Thoracic aorta (tissue), 2 donors: Measurements from ENCODE around the gene DAG1. TPM values are rescaled to one million over a fixed set of nuclear protein-coding genes. Genes with fewer than 3 reads are reported as not detected.

Experiments
- ATAC-seq: fragments of 150-250 bp; one replicate; pipeline ENCODE4 v1.8.0; 2017; ENCODE audit warnings: low read depth; ENCODE audit not compliant: insufficient number of reproducible peaks, low FRiP score
- DNase-seq: peaks from one replicate; pipeline ENCODE4 v3.0.0-alpha.2; 2020; ENCODE audit warnings: low spot score
- H3K27ac ChIP-seq, 2 donors: fragments of 200-600 bp; sonication (generic); 1 replicate in 1 of 2; 2 replicates in 1 of 2; pipeline ENCODE4 v1.5.1; 2016; ENCODE audit warnings: mild to moderate bottlenecking in 2 of 2, moderate library complexity in 2 of 2
- H3K27me3 ChIP-seq: fragments of 200-600 bp; sonication (generic); replicated peaks from 2 replicates; pipeline ENCODE4 v1.6.0; 2016; ENCODE audit warnings: mild to moderate bottlenecking; ENCODE audit not compliant: insufficient read depth
- H3K36me3 ChIP-seq: fragments of 200-600 bp; sonication (generic); one replicate; pipeline ENCODE4 v1.5.1; 2016
- H3K4me1 ChIP-seq, 2 donors: fragments of 200-600 bp; sonication (generic); 1 replicate in 1 of 2; 2 replicates in 1 of 2; pipeline versions ENCODE4 v1.5.1 to v1.6.0; 2016; ENCODE audit warnings: low read depth in 2 of 2, mild to moderate bottlenecking in 1 of 2; ENCODE audit not compliant: control insufficient read depth in 1 of 2
- H3K4me3 ChIP-seq: fragments of 200-600 bp; sonication (generic); 2 replicates; pipeline ENCODE4 v1.5.1; 2016; ENCODE audit warnings: mild to moderate bottlenecking
- H3K9me3 ChIP-seq: fragments of 200-600 bp; sonication (generic); 2 replicates; pipeline ENCODE4 v1.5.1; 2016
- total RNA-seq, 2 donors: library from RNA; depleted of rRNA; stranded (reverse); fragments of >200 nt; gene quantifications; one replicate each; pipeline versions ENCODE4 v1.1.0 to v1.2.3, GENCODE V29; 2016
- TF ChIP-seq, protein P1 (sequence below): fragments of 200-600 bp; sonication (generic); IDR thresholded peaks from one replicate; pipeline ENCODE4 v1.5.1; 2019; ENCODE audit warnings: antibody characterized with exemption

Gene DAG1
- total RNA-seq, 2 donors from 2014 or later: 71.9 to 171 TPM

DNA sequence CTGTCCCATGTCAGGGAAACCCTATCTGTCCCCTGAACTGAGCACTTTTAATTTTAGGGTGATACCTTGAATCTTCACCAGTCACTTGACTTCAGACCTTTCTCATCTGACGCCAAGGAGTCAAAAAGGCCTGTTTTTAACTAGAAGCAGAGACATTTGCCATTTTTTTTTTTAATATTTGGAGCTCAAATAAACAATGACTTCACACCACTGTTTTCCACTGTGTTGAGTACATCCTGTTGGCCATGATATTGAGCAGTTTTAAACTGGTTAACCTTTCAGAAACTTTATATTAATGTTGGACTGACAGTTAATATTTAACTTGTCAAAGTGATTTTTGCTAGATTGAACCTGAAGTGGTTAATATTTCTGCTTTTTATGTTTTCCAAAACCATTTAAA is 28.2 kb downstream of the DAG1 start:
- ATAC-seq (no peak), DNase-seq (no peak)
- H3K4me1 ChIP-seq: peaks cover 30 to 66% of the 10 kb centered on the region in 2 donors
- H3K36me3 ChIP-seq: no peaks in the 10 kb centered on the region
- peak overlapping the region; percentile 20 to 36 for H3K27ac ChIP-seq
- no peaks in the 10 kb centered on the region for H3K9me3 ChIP-seq
- TF ChIP-seq, protein P1, sequence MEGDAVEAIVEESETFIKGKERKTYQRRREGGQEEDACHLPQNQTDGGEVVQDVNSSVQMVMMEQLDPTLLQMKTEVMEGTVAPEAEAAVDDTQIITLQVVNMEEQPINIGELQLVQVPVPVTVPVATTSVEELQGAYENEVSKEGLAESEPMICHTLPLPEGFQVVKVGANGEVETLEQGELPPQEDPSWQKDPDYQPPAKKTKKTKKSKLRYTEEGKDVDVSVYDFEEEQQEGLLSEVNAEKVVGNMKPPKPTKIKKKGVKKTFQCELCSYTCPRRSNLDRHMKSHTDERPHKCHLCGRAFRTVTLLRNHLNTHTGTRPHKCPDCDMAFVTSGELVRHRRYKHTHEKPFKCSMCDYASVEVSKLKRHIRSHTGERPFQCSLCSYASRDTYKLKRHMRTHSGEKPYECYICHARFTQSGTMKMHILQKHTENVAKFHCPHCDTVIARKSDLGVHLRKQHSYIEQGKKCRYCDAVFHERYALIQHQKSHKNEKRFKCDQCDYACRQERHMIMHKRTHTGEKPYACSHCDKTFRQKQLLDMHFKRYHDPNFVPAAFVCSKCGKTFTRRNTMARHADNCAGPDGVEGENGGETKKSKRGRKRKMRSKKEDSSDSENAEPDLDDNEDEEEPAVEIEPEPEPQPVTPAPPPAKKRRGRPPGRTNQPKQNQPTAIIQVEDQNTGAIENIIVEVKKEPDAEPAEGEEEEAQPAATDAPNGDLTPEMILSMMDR: no peak
- no peaks in the 10 kb centered on the region for H3K27me3 ChIP-seq
- H3K4me3 ChIP-seq: no peak overlapping the region

DNA sequence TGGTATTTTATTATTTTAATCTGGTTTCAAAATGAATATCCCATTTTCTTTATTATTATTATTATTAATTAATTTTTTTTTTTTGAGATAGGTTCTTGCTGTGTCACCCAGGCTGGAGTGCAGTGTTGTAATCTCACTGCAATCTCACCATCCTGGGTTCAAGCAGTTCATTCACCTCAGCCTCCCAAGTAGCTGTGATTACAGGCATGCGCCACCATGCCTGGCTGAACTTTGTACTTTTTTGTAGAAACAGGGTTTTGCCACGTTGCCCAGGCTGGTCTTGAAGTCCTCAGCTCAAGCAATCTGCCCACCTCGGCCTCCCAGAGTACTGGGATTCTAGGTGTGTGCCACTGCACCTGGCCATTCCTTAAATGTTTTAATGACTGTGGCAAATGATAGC is 28.6 kb downstream of the DAG1 start:
- H3K4me3 ChIP-seq: no peak overlapping the region
- ATAC-seq (no peak), DNase-seq (no peak)
- TF ChIP-seq, protein P1: no peak
- peaks cover 28 to 62% of the 10 kb centered on the region in 2 donors for H3K4me1 ChIP-seq
- H3K36me3 ChIP-seq: no peaks in the 10 kb centered on the region
- no peaks in the 10 kb centered on the region for H3K9me3 ChIP-seq
- peak overlapping the region; percentile 11 to 85 for H3K27ac ChIP-seq
- no peaks in the 10 kb centered on the region for H3K27me3 ChIP-seq

DNA sequence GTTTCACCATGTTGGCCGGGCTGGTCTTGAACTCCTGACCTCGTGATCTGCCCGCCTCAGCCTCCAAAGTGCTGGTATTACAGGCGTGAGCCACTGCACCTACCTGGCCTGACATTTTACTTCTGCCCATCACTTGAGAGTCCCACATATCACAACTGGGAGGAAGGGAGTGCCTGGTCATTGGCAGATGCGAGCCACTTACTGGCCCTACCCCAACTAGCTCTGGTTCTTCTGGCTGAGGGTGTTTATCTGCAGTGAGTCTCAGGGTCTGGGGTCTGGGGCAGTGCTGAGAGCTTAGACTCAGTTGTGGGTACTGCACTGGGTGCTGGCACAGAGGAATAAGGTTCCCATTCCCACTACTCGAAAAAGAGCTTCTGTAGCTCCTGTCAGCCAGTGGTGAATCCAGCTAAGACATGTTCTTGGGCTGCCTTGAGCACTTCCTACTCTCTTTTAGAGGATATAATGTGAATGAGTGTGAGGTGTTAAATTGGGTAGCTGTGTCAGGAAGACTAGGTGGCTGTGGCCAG is 30.2 kb downstream of the DAG1 start:
- no peak for ATAC-seq

DNA sequence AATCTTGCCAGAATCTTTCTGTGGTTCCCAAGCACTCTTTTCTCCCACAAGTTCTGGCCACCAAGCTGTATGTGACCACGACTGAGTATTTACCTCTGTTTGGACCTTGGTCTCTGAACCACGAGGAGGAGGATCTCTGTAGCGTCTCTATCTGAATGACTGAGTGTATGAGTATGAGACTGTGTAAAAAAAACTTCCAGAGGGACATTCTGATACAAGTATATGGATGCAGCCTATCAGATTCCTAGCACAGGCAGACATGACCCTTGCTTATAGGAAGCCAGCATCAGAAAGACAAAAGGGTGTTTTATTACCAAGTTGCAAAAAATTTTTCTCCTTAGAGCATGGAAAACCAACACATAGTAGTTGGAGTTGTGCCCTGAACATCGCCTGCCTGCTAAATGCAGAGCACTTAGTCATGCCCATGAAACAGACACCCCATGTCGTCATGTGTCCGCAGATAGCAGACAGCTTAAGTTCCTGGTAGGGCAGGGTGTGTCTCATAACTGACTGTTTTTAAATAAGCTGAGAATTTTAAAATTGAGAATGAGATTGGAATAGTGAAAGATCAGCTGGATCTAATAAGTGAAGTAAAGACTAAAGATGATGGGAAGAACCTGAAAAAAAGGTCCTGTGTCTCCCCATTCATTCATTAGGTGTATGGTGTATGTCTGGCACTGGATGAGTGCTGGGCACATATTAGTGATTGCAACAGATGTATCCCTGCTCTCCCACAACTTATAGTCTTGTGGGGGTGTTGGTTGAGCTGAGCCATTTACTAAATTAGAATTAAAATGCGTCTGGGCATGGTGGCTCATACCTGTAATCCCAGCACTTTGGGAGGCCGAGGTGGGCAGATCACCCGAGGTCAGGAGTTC is 30.9 kb downstream of the DAG1 start:
- DNase-seq: peak; percentile 73
- ATAC-seq: peak; percentile 88
- H3K4me3 ChIP-seq: peak overlapping the region; percentile 8

More for the DNA sequence above, 30.2 kb downstream of the DAG1 start:
- H3K27ac ChIP-seq: peak overlapping the region; percentile 85 to 88
- no peaks in the 10 kb centered on the region for H3K36me3 ChIP-seq
- no peaks in the 10 kb centered on the region for H3K27me3 ChIP-seq
- peaks cover 12 to 46% of the 10 kb centered on the region in 2 donors for H3K4me1 ChIP-seq
- H3K4me3 ChIP-seq: peak overlapping the region; percentile 8
- TF ChIP-seq, protein P1: no peak
- DNase-seq: no peak
- no peaks in the 10 kb centered on the region for H3K9me3 ChIP-seq

DNA sequence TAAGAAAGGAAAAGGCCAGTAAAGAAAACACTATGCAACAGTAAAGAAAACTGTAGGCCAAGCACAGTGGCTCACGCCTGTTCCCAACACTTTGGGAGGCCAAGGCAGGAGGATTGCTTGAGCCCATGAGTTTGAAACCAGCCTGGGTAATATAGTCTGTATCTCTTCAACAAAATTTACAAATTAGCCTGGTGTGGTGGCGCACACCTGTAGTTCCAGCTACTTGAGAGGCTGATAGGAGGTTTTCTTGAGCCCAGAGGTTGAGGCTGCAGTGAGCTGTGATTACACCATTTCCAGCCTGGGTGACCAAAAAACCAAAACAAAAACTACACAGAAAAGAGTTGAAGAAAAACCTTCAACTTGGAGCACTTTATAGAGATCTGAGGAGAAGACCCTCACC is 31.8 kb downstream of the DAG1 start:
- ATAC-seq: no peak
- H3K9me3 ChIP-seq: no peaks in the 10 kb centered on the region
- peaks cover 12 to 42% of the 10 kb centered on the region in 2 donors for H3K4me1 ChIP-seq
- TF ChIP-seq, protein P1: no peak
- no peak for DNase-seq
- no peaks in the 10 kb centered on the region for H3K27me3 ChIP-seq
- H3K36me3 ChIP-seq: no peaks in the 10 kb centered on the region
- H3K4me3 ChIP-seq: no peak overlapping the region
- peak overlapping the region; percentile 85 to 88 for H3K27ac ChIP-seq

More for the DNA sequence above, 30.9 kb downstream of the DAG1 start:
- H3K27ac ChIP-seq: peak overlapping the region; percentile 85 to 88
- H3K9me3 ChIP-seq: no peaks in the 10 kb centered on the region
- H3K36me3 ChIP-seq: no peaks in the 10 kb centered on the region
- H3K27me3 ChIP-seq: no peaks in the 10 kb centered on the region
- TF ChIP-seq, protein P1: no peak
- peaks cover 12 to 42% of the 10 kb centered on the region in 2 donors for H3K4me1 ChIP-seq
